ENCODE measurements around the gene TRIM46.

Gene TRIM46

GRCh38 chr1:155175927-155176371, 2.3 kb downstream of the TRIM46 start:
- H3K4me3 ChIP-seq (ENCODE audit: low read depth, low read length) = no peak overlapping the region
- TF ChIP-seq CTCF (IDR thresholded peaks at IDR 0.05; ENCODE audit: low read depth, low read length) = peak; percentile 34
- TF ChIP-seq MAX (IDR thresholded peaks at IDR 0.05; ENCODE audit: low read depth, low read length) = no peak
- DNase-seq (ENCODE audit: low read depth) = peak; percentile 55

- no peak overlapping the region for H3K4me3 ChIP-seq (ENCODE audit: low read depth, low read length)
- peak; percentile 79 for DNase-seq (ENCODE audit: low read depth)
Measured at GRCh38 chr1:155176544-155177071, 3.0 kb downstream of the TRIM46 start.

GRCh38 chr1:155177192-155177917, 3.7 kb downstream of the TRIM46 start:
- no peak for TF ChIP-seq MYC (IDR thresholded peaks at IDR 0.05; ENCODE audit: low read depth, low read length)
- no peak for TF ChIP-seq MAX (IDR thresholded peaks at IDR 0.05; ENCODE audit: low read depth, low read length)
- TF ChIP-seq POLR2A (IDR thresholded peaks at IDR 0.05; ENCODE audit: extremely low read depth, insufficient read length) = no peak
- no peak for TF ChIP-seq CTCF (IDR thresholded peaks at IDR 0.05; ENCODE audit: low read depth, low read length)
- DNase-seq (ENCODE audit: low read depth) = peak; percentile 1
- no peak overlapping the region for H3K4me3 ChIP-seq (ENCODE audit: low read depth, low read length)

More at GRCh38 chr1:155176544-155177071, 3.0 kb downstream of the TRIM46 start:
- TF ChIP-seq MYC (IDR thresholded peaks at IDR 0.05; ENCODE audit: low read depth, low read length) = peak; percentile 72
- TF ChIP-seq POLR2A (IDR thresholded peaks at IDR 0.05; ENCODE audit: extremely low read depth, insufficient read length) = no peak
- peak; percentile 63 for TF ChIP-seq MAX (IDR thresholded peaks at IDR 0.05; ENCODE audit: low read depth, low read length)
- peak; percentile 83 for TF ChIP-seq CTCF (IDR thresholded peaks at IDR 0.05; ENCODE audit: low read depth, low read length)

GRCh38 chr1:155177918-155178281, 4.3 kb downstream of the TRIM46 start:
- no peak for DNase-seq (ENCODE audit: low read depth)
- H3K4me3 ChIP-seq (ENCODE audit: low read depth, low read length) = no peak overlapping the region
- TF ChIP-seq CTCF (IDR thresholded peaks at IDR 0.05; ENCODE audit: low read depth, low read length) = no peak
- no peak for TF ChIP-seq MAX (IDR thresholded peaks at IDR 0.05; ENCODE audit: low read depth, low read length)
- no peak for TF ChIP-seq POLR2A (IDR thresholded peaks at IDR 0.05; ENCODE audit: extremely low read depth, insufficient read length)
- TF ChIP-seq MYC (IDR thresholded peaks at IDR 0.05; ENCODE audit: low read depth, low read length) = no peak

- peak; percentile 55 for DNase-seq (ENCODE audit: low read depth)
- TF ChIP-seq MYC (IDR thresholded peaks at IDR 0.05; ENCODE audit: low read depth, low read length) (no peak), MAX (IDR thresholded peaks at IDR 0.05; ENCODE audit: low read depth, low read length) (peak; percentile 28; the same call in 1 of the 2 replicates)
- H3K4me3 ChIP-seq (ENCODE audit: low read depth, low read length) = no peak overlapping the region
Measured at GRCh38 chr1:155178441-155179111, 4.9 kb downstream of the TRIM46 start.

Measured in NB4 (cell line).